Neural cell (in vitro differentiated cells): Measurements from ENCODE around the gene EEIG1. TPM values are rescaled to one million over a fixed set of nuclear protein-coding genes. Genes with fewer than 3 reads are reported as not detected.

Experiments used
- H2AFZ ChIP-seq: fragments of 200-600, 300-800 bp; sonication (generic), shearing (Covaris generic); 2 replicates; pipeline ENCODE4 v1.6.0; 2014; ENCODE audit warnings: low read depth, mild to moderate bottlenecking, antibody characterized with exemption, low read length, moderate library complexity
- H3F3A ChIP-seq: fragments of 200-600 bp; shearing (Covaris generic); 2 replicates; pipeline ENCODE4 v1.6.1; 2016; ENCODE audit warnings: mild to moderate bottlenecking, moderate library complexity, mixed read lengths, antibody characterized with exemption, low read length; ENCODE audit not compliant: insufficient read depth, poor library complexity, severe bottlenecking
- H3K27ac ChIP-seq: fragments of 200-600, 300-800 bp; sonication (generic), shearing (Covaris generic); 2 replicates; pipeline ENCODE4 v1.5.1; 2014; ENCODE audit warnings: mild to moderate bottlenecking, low read length, moderate library complexity
- H3K27me3 ChIP-seq: fragments of 300-800, 200-600 bp; sonication (generic), shearing (Covaris generic); 2 replicates; pipeline ENCODE4 v1.6.0; 2014; ENCODE audit warnings: mild to moderate bottlenecking, low read depth, low read length, moderate library complexity; ENCODE audit not compliant: insufficient read depth
- H3K36me3 ChIP-seq: fragments of 300-800, 200-600 bp; sonication (generic), shearing (Covaris generic); 2 replicates; pipeline ENCODE4 v1.5.1; 2014; ENCODE audit warnings: mild to moderate bottlenecking, antibody characterized with exemption, low read length, moderate library complexity; ENCODE audit not compliant: insufficient read depth
- H3K4me2 ChIP-seq: fragments of 300-800, 200-600 bp; sonication (generic), shearing (Covaris generic); 2 replicates; pipeline ENCODE4 v1.6.0; 2014; ENCODE audit warnings: mild to moderate bottlenecking, low read length
- H3K4me3 ChIP-seq: fragments of 300-800, 200-600 bp; sonication (generic), shearing (Covaris generic); 2 replicates; pipeline ENCODE4 v1.5.1; 2014; ENCODE audit warnings: mild to moderate bottlenecking, low read length, moderate library complexity
- H3K79me2 ChIP-seq: fragments of 200-600 bp; shearing (Covaris generic); replicated peaks from 2 replicates; pipeline ENCODE4 v1.6.0; 2014; ENCODE audit warnings: mild to moderate bottlenecking, low read length, moderate library complexity; ENCODE audit not compliant: insufficient read depth
- H3K9ac ChIP-seq: fragments of 300-800, 200-600 bp; sonication (generic), shearing (Covaris generic); 2 replicates; pipeline ENCODE4 v1.6.1; 2016; ENCODE audit warnings: mild to moderate bottlenecking, low read length, mixed read lengths
- H3K9me2 ChIP-seq: fragments of 200-600 bp; shearing (Covaris generic); 2 replicates; pipeline ENCODE4 v1.6.1; 2016; ENCODE audit warnings: mild to moderate bottlenecking, low read length, mixed read lengths; ENCODE audit not compliant: insufficient read depth
- H3K9me3 ChIP-seq: fragments of 200-600, 300-800 bp; sonication (generic), shearing (Covaris generic); 2 replicates; pipeline ENCODE4 v1.6.1; 2016; ENCODE audit warnings: mild to moderate bottlenecking, mixed run types, low read length, moderate library complexity, mixed read lengths
- H4K20me1 ChIP-seq: fragments of 200-600 bp; shearing (Covaris generic); 2 replicates; pipeline ENCODE4 v1.6.1; 2016; ENCODE audit warnings: mild to moderate bottlenecking, mixed run types; ENCODE audit not compliant: insufficient read depth
- CTCF ChIP-seq: fragments of 450-650 bp; IDR thresholded peaks from 2 replicates; pipeline ENCODE4 v1.5.1; 2014; ENCODE audit warnings: antibody characterized with exemption, mild to moderate bottlenecking, moderate library complexity; ENCODE audit not compliant: poor library complexity, severe bottlenecking
- EP300 ChIP-seq: fragments of 450-650 bp; conservative IDR thresholded peaks from 2 replicates; pipeline ENCODE4 v1.6.1; 2014; ENCODE audit warnings: antibody characterized with exemption, mild to moderate bottlenecking, moderate library complexity; ENCODE audit not compliant: poor library complexity, severe bottlenecking
- EZH2 ChIP-seq: fragments of 200-600, 300-800 bp; shearing (Covaris generic), sonication (generic); IDR thresholded peaks from 2 replicates; pipeline ENCODE4 v1.6.1; 2014; ENCODE audit warnings: antibody characterized with exemption, low read length, borderline replicate concordance, mild to moderate bottlenecking; ENCODE audit not compliant: insufficient read depth, poor library complexity, severe bottlenecking
- MXI1 ChIP-seq: fragments of 450-650 bp; conservative IDR thresholded peaks from 2 replicates; pipeline ENCODE4 v1.6.1; 2014; ENCODE audit warnings: antibody characterized with exemption, mild to moderate bottlenecking; ENCODE audit not compliant: poor library complexity, severe bottlenecking
- POLR2AphosphoS5 ChIP-seq: IDR thresholded peaks from 2 replicates; pipeline ENCODE4 v1.6.1; 2012
- RAD21 ChIP-seq: fragments of 450-650 bp; conservative IDR thresholded peaks from 2 replicates; pipeline ENCODE4 v1.6.1; 2014; ENCODE audit warnings: antibody characterized with exemption, mild to moderate bottlenecking, moderate library complexity
- REST ChIP-seq: IDR thresholded peaks from 2 replicates; pipeline ENCODE4 v1.6.1; 2012; ENCODE audit warnings: borderline replicate concordance
- SMC3 ChIP-seq: fragments of 450-650 bp; conservative IDR thresholded peaks from 2 replicates; pipeline ENCODE4 v1.6.1; 2014; ENCODE audit warnings: antibody characterized with exemption, mild to moderate bottlenecking, moderate library complexity; ENCODE audit not compliant: poor library complexity
- TAF1 ChIP-seq: IDR thresholded peaks from 2 replicates; pipeline ENCODE4 v1.6.1; 2012; ENCODE audit warnings: low read depth
- polyA plus RNA-seq: library from polyadenylated mRNA; depleted of rRNA; stranded (reverse); fragments of >200 nt; gene quantifications from 2 replicates; pipeline ENCODE4 v1.2.3, GENCODE V29; 2014

Gene EEIG1
- polyA plus RNA-seq, 1 donor from 2014 or later, result 6.7 TPM

DNA sequence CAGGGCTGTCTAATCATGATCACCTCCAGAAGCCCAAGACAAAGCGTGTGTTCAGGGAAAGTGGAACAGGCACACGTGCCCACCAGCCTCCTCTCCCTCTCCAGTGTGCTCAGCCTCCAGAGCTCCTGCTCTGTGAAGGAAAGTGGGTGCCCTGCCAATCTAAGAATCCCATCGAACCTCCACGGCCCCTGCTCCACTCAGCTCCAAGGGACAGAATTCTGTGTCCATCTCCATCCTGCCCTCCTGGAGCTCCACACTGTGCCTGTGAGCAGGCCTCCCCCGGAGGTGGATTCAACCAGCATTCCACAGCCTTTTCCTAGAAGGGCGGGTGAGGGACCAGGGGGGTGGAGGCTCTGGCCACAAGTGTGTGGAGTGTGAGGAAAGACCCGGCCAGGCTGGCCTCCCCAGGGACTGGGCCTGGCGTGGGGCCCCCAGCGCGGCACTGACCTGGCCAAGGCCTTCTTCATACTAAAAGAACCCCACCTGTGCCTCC is 6.0 kb downstream of the EEIG1 start:
- H3K9me3 ChIP-seq, result no peaks in the 10 kb centered on the region
- no peak for TF ChIP-seq CTCF
- no peak for TF ChIP-seq RAD21
- no peak for TF ChIP-seq POLR2AphosphoS5
- TF ChIP-seq EZH2, result no peak
- no peak for TF ChIP-seq SMC3
- TF ChIP-seq REST, result no peak
- no peak for TF ChIP-seq TAF1
- TF ChIP-seq EP300, result no peak
- no peak for TF ChIP-seq MXI1
- H4K20me1 ChIP-seq, result peaks cover 18% of the 10 kb centered on the region
- H3K36me3 ChIP-seq, result no peaks in the 10 kb centered on the region
- H3K27ac ChIP-seq, result no peak overlapping the region
- no peak overlapping the region for H2AFZ ChIP-seq
- no peaks in the 10 kb centered on the region for H3K27me3 ChIP-seq
- no peak overlapping the region for H3K9ac ChIP-seq
- no peak overlapping the region for H3K4me2 ChIP-seq
- H3K79me2 ChIP-seq, result peaks cover 67% of the 10 kb centered on the region
- H3F3A ChIP-seq, result no peaks in the 10 kb centered on the region
- no peak overlapping the region for H3K4me3 ChIP-seq
- H3K9me2 ChIP-seq, result no peaks in the 10 kb centered on the region

DNA sequence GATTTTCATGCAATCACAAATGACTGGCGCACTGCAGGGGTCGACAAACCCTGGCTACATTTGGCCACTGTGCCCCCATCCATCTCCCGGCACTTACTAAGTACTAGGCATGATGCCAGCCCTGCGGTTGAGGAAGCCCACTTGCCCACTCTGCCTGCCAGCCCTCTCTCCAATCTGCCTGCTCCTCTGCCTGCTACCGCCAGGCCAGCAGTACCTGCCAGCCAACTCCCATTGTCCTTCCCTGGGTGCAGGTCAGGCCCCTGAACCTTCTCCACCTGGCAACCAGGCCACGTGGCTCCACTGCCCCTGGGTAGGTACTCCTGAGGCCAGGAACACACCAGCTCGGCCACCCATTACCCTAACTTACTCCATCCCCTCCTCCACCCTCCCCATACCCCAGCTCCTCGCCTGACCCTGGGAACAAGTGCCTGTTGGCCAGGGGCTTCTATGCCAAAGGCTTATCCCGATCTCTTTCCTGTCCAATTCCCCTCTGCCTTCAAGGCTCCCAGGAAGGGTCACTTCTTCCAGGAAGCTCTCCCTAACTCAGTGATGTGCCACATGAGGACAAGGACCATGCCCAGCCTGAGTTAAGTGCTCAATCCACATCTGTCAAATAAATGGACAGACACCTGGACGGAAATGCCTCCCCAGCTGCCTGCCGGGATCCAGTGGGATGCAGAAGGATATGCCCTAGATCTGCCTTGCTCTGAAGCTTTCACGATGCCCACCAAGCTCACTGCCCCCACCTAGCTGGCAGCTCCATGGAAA is 6.6 kb downstream of the EEIG1 start:
- no peaks in the 10 kb centered on the region for H3K9me3 ChIP-seq
- H3K27me3 ChIP-seq, result no peaks in the 10 kb centered on the region
- H3F3A ChIP-seq, result no peaks in the 10 kb centered on the region
- no peaks in the 10 kb centered on the region for H3K36me3 ChIP-seq
- H3K79me2 ChIP-seq, result peaks cover 67% of the 10 kb centered on the region
- no peak overlapping the region for H3K4me2 ChIP-seq
- peaks cover 14% of the 10 kb centered on the region for H4K20me1 ChIP-seq
- H3K9me2 ChIP-seq, result no peaks in the 10 kb centered on the region
- no peak overlapping the region for H3K4me3 ChIP-seq
- TF ChIP-seq EP300 (no peak), TAF1 (no peak), EZH2 (no peak)
- H3K9ac ChIP-seq, result peak overlapping the region; percentile 3
- no peak overlapping the region for H2AFZ ChIP-seq
- no peak overlapping the region for H3K27ac ChIP-seq
